Measurements from ENCODE around the gene USP7.
A peak's percentile ranks its signal among the peaks of the same experiment; 100 is the strongest.

USP7 gene

DNA sequence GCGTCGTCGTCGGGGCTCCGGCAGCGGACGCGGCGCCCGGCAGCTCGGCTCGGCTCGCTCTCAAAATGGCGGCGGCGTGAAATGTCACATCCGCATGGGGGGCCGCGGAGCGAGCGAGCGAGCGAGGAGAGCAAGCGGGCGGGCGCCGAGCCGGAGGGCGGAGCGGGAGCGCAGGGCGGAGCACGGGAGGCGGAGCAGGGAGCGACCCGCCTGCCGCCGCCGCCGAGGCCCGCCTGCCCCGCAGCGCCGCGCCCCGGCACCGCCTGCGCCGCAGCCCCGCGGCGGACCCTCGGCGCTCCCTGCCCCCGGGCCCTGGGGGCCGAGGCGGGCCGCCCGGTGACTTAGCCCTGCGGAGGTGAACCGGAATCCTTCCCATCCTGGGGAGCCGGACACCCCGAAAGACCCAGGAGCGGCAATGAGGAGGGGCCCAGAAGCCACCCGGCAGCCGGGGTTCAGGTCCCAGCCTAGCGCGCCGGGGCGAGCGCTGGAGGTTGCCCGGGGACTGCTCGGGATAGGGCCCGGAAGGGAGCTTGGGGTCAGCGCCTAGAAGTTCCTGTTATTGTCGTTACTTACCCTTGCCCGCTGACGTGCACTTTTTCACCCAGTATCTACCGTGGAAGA lies at the start of gene USP7:
USP7 (minus strand) TSS at position 86 of the 621 bp plus-strand sequence. CDS start 621 bp downstream, outside the sequence.
- no peak for TF ChIP-seq CTBP1 (IDR thresholded peaks at IDR 0.05; ENCODE audit: borderline replicate concordance)
- peak; percentile 33; the same call in 1 of the 2 replicates for TF ChIP-seq FOXM1 (IDR thresholded peaks at IDR 0.05; ENCODE audit: borderline replicate concordance)
- DNase-seq (ENCODE audit: extremely low spot score) = peak; percentile 91
- CTCF ChIA-PET = interaction anchor here (0.7 kb wide), 1 partner anchor 44 kb away, joined by 3 read pairs; no protein-coding TSS in a partner anchor
- POLR2A ChIA-PET = interaction anchor here (1.0 to 2.2 kb wide), 2 partner anchors 45 to 127 kb away, joined by 3 to 7 read pairs; partner anchors contain the start of gene HAPSTR1

DNA sequence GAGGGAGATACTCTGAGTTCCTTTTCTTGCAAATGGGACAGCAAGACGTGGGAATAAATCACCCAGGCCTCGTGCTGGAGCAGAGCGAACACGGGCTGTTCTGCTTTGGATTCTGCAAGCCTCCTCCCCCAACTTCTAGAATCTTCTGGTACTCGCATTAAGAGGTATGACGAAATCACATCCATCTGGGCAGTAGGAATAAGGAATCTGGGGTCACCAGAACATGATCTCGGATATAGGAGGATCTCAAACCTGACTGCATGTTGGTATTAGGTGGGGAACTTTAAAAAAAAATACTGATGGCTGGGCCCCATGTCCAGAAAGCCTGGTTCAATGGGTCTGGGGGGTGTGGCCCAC lies 49.8 kb upstream of the USP7 start:
- TF ChIP-seq TARDBP (IDR thresholded peaks at IDR 0.05) = no peak
- no peak for TF ChIP-seq ELF4 (IDR thresholded peaks at IDR 0.05)
- no peak for TF ChIP-seq LEF1 (IDR thresholded peaks at IDR 0.05; ENCODE audit: borderline replicate concordance)
- no peak for TF ChIP-seq FOXA1 (IDR thresholded peaks at IDR 0.05)
- TF ChIP-seq BHLHE40 (IDR thresholded peaks at IDR 0.05; ENCODE audit: borderline replicate concordance) = no peak
- no peak for TF ChIP-seq FOXK2 (IDR thresholded peaks at IDR 0.05)
- TF ChIP-seq ZNF384 (IDR thresholded peaks at IDR 0.05) = no peak
- no peak for TF ChIP-seq SP1 (IDR thresholded peaks at IDR 0.05)
- no peak for TF ChIP-seq ARNT (IDR thresholded peaks at IDR 0.05)
- no peak for TF ChIP-seq CTBP1 (IDR thresholded peaks at IDR 0.05; ENCODE audit: borderline replicate concordance)
- POLR2A ChIA-PET = no interaction called here
- CTCF ChIA-PET = interaction anchor here (0.6 kb wide), 1 partner anchor 131 kb away, joined by 3 read pairs; no protein-coding TSS in a partner anchor
- no peak for DNase-seq (ENCODE audit: extremely low spot score)

GRCh38 chr16:9012848-9013507 lies 49.3 kb upstream of the USP7 start:
- DNase-seq (ENCODE audit: extremely low spot score) = no peak
- no peak for TF ChIP-seq BHLHE40 (IDR thresholded peaks at IDR 0.05; ENCODE audit: borderline replicate concordance)
- TF ChIP-seq LEF1 (IDR thresholded peaks at IDR 0.05; ENCODE audit: borderline replicate concordance) = no peak
- TF ChIP-seq FOXK2 (IDR thresholded peaks at IDR 0.05) = no peak
- no peak for TF ChIP-seq SUZ12 (IDR thresholded peaks at IDR 0.05)
- TF ChIP-seq PKNOX1 (IDR thresholded peaks at IDR 0.05) = no peak
- TF ChIP-seq ZNF384 (IDR thresholded peaks at IDR 0.05) = no peak
- no peak for TF ChIP-seq NFRKB (IDR thresholded peaks at IDR 0.05)
- no peak for TF ChIP-seq L3MBTL2 (conservative IDR thresholded peaks at IDR 0.05)
- TF ChIP-seq TARDBP (IDR thresholded peaks at IDR 0.05) = no peak
- no peak for TF ChIP-seq SP1 (IDR thresholded peaks at IDR 0.05)
- ChIA-PET CTCF (interaction anchor here (0.6 kb wide), 1 partner anchor 132 kb away, joined by 3 read pairs; no protein-coding TSS in a partner anchor), POLR2A (no interaction called here)

GRCh38 chr16:9012330-9012729 lies 48.6 kb upstream of the USP7 start:
- no peak for DNase-seq (ENCODE audit: extremely low spot score)
- TF ChIP-seq PKNOX1 (IDR thresholded peaks at IDR 0.05) (no peak), FOXA1 (IDR thresholded peaks at IDR 0.05) (no peak), ELF4 (IDR thresholded peaks at IDR 0.05) (no peak), LEF1 (IDR thresholded peaks at IDR 0.05; ENCODE audit: borderline replicate concordance) (no peak), ARNT (IDR thresholded peaks at IDR 0.05) (no peak), FOXM1 (IDR thresholded peaks at IDR 0.05; ENCODE audit: borderline replicate concordance) (no peak), TARDBP (IDR thresholded peaks at IDR 0.05) (no peak)
- ChIA-PET POLR2A (no interaction called here), CTCF (interaction anchor here (0.7 kb wide), 1 partner anchor 21 kb away, joined by 3 read pairs; no protein-coding TSS in a partner anchor)

DNA sequence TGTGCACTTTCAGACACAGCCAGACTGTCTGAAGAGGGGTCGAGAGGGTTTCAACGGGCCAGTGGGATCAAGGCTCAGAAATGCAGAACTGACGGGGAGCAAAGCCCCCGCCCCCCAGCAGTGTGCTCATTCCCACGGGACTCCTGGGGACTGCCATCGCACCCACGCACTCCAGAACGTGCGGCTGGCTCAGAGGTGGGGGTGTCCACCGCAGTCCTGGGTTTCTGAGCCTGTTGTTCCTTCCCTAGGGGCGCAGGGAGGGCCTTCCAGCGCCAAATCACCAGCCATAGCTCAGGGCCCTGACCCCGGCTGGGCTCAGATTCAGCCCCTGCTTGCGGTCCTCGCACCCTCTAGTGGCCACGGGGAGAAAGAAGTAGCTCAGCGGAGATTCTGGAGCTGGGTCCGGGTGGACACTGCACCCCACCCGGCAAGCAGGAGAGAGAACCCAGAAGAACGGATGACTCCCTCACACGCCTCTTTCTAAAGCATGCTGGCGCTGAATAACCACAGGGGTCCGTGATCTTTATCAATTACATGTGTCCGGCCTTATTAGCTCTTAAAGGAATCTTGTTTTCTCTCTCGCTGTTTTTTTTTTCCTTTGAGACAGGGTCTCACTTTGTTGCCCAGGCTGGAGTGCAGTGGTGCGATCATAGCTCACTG lies 45.0 kb upstream of the USP7 start:
- ChIA-PET CTCF (interaction anchor here (0.6 to 2.2 kb wide), 27 partner anchors 9 to 129 kb away, joined by 3 to 22 read pairs (median 3); no protein-coding TSS in a partner anchor), POLR2A (interaction anchor here (0.7 to 1.1 kb wide), 3 partner anchors 45 to 140 kb away, joined by 3 read pairs; partner anchors contain the start of genes CARHSP1, HAPSTR1 and USP7)
- no peak for TF ChIP-seq ZNF384 (IDR thresholded peaks at IDR 0.05)
- no peak for TF ChIP-seq LEF1 (IDR thresholded peaks at IDR 0.05; ENCODE audit: borderline replicate concordance)
- TF ChIP-seq FOXK2 (IDR thresholded peaks at IDR 0.05) = no peak
- TF ChIP-seq FOXA1 (IDR thresholded peaks at IDR 0.05) = no peak
- TF ChIP-seq SUZ12 (IDR thresholded peaks at IDR 0.05) = no peak
- no peak for TF ChIP-seq TARDBP (IDR thresholded peaks at IDR 0.05)
- TF ChIP-seq ELF4 (IDR thresholded peaks at IDR 0.05) = no peak
- no peak for TF ChIP-seq PKNOX1 (IDR thresholded peaks at IDR 0.05)
- no peak for TF ChIP-seq CTBP1 (IDR thresholded peaks at IDR 0.05; ENCODE audit: borderline replicate concordance)
- TF ChIP-seq BHLHE40 (IDR thresholded peaks at IDR 0.05; ENCODE audit: borderline replicate concordance) = no peak
- TF ChIP-seq SP1 (IDR thresholded peaks at IDR 0.05) = no peak
- TF ChIP-seq ARNT (IDR thresholded peaks at IDR 0.05) = no peak
- no peak for TF ChIP-seq L3MBTL2 (conservative IDR thresholded peaks at IDR 0.05)
- TF ChIP-seq HDGF (IDR thresholded peaks at IDR 0.05; ENCODE audit: borderline replicate concordance) = no peak
- TF ChIP-seq NFRKB (IDR thresholded peaks at IDR 0.05) = no peak
- DNase-seq (ENCODE audit: extremely low spot score) = peak; percentile 88

All from HEK293T (cell line).